Measurements from ENCODE around the gene ACOX2.

ACOX2 gene

DNA sequence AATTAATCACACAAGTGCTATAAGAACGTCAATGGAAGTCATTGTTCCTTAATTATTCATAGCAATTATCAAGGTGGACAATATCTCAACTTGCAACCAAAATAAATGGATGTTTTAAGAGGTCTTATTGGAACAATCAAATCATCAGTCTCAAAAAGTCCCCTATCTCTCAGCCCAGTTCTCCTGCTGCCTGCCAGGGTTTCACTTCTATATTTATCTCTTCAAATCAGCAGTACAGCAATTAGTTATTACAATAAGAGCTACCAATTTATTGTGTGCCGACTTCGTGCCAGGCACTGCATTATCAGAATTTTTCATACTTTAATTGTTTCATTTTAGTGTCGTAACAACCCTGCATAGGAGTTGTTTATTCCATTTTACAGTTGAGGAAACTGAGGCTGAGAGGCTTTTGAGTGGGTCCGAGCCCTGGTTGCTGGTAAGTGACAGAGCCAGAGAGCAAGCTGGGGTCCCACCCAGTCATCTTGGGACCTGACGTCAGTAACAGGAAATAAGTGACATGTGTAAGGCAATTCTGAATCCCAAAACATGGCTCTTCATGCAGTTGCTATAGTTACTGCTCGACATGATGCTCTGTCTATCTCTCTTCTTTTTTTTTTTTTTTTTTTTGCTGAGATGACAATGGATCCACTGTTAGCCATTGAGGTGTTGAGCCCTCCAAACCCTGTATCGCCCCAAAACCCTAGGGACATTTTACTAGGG is 53.9 kb downstream of the ACOX2 start:
- H3K4me1 ChIP-seq (ENCODE audit: insufficient read depth, low read length), result no peaks in the 10 kb centered on the region
- H3K27me3 ChIP-seq (ENCODE audit: insufficient read depth, low read length), result peaks cover 2% of the 10 kb centered on the region
- peaks cover 3% of the 10 kb centered on the region for H3K9me3 ChIP-seq (ENCODE audit: low read length)
- H3K36me3 ChIP-seq (ENCODE audit: insufficient read depth, low read length), result no peaks in the 10 kb centered on the region
- H3K4me3 ChIP-seq (ENCODE audit: low read length), result no peak overlapping the region
- H2AFZ ChIP-seq (ENCODE audit: low read depth, low read length), result no peak overlapping the region

DNA sequence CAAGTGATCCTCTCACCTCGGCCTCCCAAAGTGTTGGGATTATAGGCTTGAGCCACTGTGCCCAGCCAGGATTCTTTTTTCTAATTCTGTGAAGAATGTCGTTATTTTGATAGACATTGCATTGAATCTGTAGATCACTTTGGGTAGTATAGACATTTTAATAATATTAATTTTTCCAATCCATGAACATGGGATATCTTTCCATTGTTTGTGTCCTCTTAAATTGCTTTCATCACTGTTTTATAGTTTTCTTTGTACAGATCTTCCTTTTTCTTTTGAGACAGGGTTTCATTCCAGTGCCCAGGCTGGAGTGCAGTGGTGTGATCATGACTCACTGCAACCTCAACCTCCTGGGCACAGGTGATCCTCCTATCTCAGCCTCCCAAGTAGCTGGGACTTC is 56.7 kb downstream of the ACOX2 start:
- no peak overlapping the region for H2AFZ ChIP-seq (ENCODE audit: low read depth, low read length)
- H3K4me1 ChIP-seq (ENCODE audit: insufficient read depth, low read length), result no peaks in the 10 kb centered on the region
- no peak overlapping the region for H3K4me3 ChIP-seq (ENCODE audit: low read length)
- peaks cover 2% of the 10 kb centered on the region for H3K27me3 ChIP-seq (ENCODE audit: insufficient read depth, low read length)
- H3K36me3 ChIP-seq (ENCODE audit: insufficient read depth, low read length), result no peaks in the 10 kb centered on the region
- H3K9me3 ChIP-seq (ENCODE audit: low read length), result peaks cover 3% of the 10 kb centered on the region

DNA sequence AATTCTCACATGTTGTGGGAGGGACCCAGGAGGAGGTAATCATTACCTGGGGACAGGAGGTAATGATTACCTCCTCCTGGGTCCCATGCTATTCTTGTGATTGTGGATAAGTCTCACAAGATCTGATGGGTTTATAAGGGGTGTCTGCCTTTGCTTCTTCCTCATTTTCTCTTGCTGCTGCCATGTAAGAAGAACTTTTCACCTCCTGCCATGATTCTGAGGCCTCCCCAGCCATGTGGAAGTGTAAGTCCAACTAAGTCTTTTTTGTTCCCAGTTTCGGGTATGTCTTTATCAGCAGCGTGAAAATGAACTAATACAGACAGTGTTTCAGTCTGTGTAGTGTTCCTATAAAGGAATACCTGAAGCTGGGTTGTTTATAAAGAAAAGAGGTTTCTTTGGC is 58.2 kb downstream of the ACOX2 start:
- Histone ChIP-seq H3K4me1 (ENCODE audit: insufficient read depth, low read length) (no peaks in the 10 kb centered on the region), H3K4me3 (ENCODE audit: low read length) (no peak overlapping the region), H3K9me3 (ENCODE audit: low read length) (peaks cover 3% of the 10 kb centered on the region), H3K27me3 (ENCODE audit: insufficient read depth, low read length) (no peaks in the 10 kb centered on the region), H3K36me3 (ENCODE audit: insufficient read depth, low read length) (no peaks in the 10 kb centered on the region), H2AFZ (ENCODE audit: low read depth, low read length) (no peak overlapping the region)

DNA sequence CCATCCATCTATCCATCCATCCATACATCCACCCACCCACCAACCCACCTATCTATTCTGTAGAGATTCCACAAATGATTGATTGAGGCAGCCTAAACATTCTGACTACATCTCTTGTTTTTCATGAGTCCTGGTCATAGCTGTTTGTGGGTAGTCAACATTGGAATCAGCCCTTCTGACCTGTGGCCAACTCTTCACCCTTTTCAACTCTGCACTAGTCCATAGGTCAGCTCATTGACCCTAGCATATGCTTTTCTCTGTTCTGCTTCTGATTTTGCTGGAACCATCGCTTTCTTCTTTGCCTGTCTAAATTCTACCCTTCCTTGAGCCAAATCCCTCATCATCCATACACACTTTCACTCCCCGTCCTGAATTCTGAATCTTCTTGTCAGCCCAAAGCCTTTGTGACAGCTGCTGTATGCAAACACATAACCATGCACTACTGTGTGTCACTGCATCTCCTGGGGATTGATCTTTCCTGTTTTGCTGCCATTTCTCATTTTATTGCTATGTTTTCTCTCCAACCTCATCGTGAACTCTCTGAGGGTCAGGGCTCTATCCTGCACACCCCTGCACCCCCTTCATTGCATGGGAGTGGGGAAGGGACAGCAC is 61.9 kb downstream of the ACOX2 start:
- H3K9me3 ChIP-seq (ENCODE audit: low read length), result peaks cover 3% of the 10 kb centered on the region
- H3K4me1 ChIP-seq (ENCODE audit: insufficient read depth, low read length), result peaks cover 14% of the 10 kb centered on the region
- H3K4me3 ChIP-seq (ENCODE audit: low read length), result no peak overlapping the region
- no peaks in the 10 kb centered on the region for H3K36me3 ChIP-seq (ENCODE audit: insufficient read depth, low read length)
- H2AFZ ChIP-seq (ENCODE audit: low read depth, low read length), result no peak overlapping the region
- no peaks in the 10 kb centered on the region for H3K27me3 ChIP-seq (ENCODE audit: insufficient read depth, low read length)

DNA sequence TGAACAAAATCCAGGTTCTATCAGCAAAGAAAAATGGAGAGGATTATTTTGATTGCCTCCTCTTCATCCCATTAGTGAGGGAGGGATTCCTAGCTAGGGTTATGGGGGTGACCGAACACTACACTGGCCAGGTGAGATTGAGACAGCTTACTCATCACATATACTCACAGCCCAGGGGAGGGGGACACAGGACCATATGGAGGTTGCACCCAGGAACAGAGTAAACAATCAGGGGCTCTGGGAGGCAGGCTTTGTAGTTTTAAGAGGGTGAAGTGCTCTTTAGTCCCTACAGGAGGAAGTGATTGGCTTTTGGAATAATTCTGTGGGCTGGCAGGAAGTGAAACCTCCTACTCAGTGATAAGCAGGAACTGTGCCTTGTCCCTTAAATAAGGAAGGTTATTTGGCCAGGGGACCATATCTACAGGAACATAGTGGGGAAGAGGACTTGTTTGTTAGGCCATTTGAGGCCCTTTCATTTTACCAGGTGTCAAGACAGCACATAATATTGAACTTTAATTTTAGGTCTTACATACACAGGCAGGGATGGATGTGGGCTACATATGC is 62.6 kb downstream of the ACOX2 start:
- Histone ChIP-seq H3K4me1 (ENCODE audit: insufficient read depth, low read length) (peaks cover 14% of the 10 kb centered on the region), H3K36me3 (ENCODE audit: insufficient read depth, low read length) (no peaks in the 10 kb centered on the region), H3K27me3 (ENCODE audit: insufficient read depth, low read length) (no peaks in the 10 kb centered on the region), H2AFZ (ENCODE audit: low read depth, low read length) (no peak overlapping the region), H3K9me3 (ENCODE audit: low read length) (peaks cover 3% of the 10 kb centered on the region), H3K4me3 (ENCODE audit: low read length) (no peak overlapping the region)

DNA sequence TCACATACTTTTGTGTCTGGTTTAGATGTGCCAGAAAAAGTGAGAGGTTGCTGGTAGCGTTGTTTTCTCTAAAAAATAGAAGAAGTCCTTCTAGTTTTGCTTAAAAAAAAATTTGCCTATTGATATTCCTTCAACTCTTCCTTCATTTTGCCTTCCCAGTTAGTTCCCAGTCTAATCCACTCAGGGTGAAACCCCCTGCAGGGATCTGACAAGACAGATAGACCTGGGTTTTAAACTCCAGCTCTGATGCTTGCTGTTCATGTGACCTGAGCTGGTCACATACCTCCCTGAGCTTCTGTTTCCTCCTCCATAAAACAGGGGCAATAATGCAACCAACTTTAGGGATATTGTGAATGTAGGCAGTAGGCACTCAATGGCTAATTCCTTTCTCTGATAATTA is 63.7 kb downstream of the ACOX2 start:
- no peaks in the 10 kb centered on the region for H3K9me3 ChIP-seq (ENCODE audit: low read length)
- no peaks in the 10 kb centered on the region for H3K36me3 ChIP-seq (ENCODE audit: insufficient read depth, low read length)
- no peaks in the 10 kb centered on the region for H3K27me3 ChIP-seq (ENCODE audit: insufficient read depth, low read length)
- peaks cover 14% of the 10 kb centered on the region for H3K4me1 ChIP-seq (ENCODE audit: insufficient read depth, low read length)
- no peak overlapping the region for H2AFZ ChIP-seq (ENCODE audit: low read depth, low read length)
- H3K4me3 ChIP-seq (ENCODE audit: low read length), result no peak overlapping the region

DNA sequence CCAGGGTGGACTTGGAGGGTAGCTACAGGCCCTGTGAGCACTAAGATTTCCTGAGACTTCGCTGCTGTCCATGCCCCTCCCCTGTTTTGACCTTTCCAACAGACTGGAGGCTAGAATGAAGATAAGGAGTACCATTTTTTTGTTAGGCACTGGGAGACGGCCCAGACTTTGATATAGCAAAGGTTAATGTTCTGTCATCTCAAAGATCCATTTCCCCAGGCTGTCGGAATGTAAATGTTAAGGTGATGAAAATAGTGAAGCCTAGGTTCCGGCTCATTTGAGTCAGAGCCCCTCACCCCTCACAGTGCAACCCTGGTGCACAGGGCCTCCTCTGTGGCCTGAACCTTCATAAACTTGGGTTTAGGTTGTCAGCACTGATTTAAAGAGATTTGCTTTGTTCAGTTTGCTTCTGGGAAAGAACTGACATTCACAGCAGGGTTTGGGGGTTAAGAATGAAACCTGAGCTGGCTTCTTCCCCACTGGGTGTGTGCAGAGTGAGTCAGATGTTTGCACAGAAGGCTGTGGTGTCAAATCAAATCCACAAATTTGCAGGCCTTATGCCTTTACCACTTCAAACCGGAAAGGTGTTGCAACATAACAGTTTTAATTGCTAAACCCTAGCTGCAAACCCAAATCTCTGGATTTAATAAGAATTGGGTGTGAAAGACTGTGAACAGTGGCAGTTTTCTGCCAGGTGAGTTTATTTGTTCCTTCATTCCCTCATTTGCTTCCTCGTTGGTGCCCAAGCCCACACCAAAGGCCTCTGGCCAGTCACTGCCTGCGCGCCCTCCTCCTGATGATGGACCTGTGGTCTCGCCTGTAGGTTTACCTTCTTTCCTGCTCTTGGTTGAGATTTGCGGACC is 65.7 kb downstream of the ACOX2 start:
- H3K4me3 ChIP-seq (ENCODE audit: low read length), result no peak overlapping the region

DNA sequence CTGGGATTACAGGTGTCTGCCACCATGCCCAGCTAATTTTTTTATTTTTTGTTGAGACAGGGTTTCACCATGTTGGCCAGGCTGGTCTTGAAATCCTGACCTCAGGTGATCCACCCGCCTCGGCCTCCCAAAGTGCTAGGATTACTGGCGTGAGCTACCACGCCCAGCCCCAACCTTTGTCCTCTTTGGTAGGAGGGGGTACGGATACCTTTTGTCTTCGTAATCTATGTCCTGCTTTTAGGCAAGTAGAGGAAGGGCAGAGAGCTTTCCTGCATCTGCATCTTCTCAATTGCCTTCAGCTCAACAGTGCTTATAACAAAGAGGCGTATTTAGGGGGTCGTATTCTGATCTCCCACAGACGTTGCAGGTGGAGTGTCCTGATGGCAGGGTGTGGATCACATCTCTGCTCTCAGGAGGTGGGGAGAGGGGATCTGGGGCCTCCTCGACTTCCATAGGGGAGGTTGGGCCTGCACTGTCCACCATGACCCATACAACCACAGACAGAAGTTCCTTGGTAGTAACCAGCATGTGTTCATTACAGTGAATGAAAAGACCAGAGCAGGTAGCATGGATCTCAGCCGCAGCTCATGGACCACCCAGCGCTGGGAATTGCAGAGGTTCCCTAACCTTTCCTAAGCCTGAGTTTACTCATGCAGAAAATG is 66.5 kb downstream of the ACOX2 start:
- H3K27me3 ChIP-seq (ENCODE audit: insufficient read depth, low read length), result no peaks in the 10 kb centered on the region
- no peaks in the 10 kb centered on the region for H3K9me3 ChIP-seq (ENCODE audit: low read length)
- peak overlapping the region; percentile 66 for H2AFZ ChIP-seq (ENCODE audit: low read depth, low read length)
- H3K36me3 ChIP-seq (ENCODE audit: insufficient read depth, low read length), result no peaks in the 10 kb centered on the region
- H3K4me1 ChIP-seq (ENCODE audit: insufficient read depth, low read length), result peaks cover 14% of the 10 kb centered on the region
- H3K4me3 ChIP-seq (ENCODE audit: low read length), result no peak overlapping the region

More for the DNA sequence above, 65.7 kb downstream of the ACOX2 start:
- Histone ChIP-seq H3K9me3 (ENCODE audit: low read length) (no peaks in the 10 kb centered on the region), H3K4me1 (ENCODE audit: insufficient read depth, low read length) (peaks cover 14% of the 10 kb centered on the region), H3K36me3 (ENCODE audit: insufficient read depth, low read length) (no peaks in the 10 kb centered on the region), H3K27me3 (ENCODE audit: insufficient read depth, low read length) (no peaks in the 10 kb centered on the region), H2AFZ (ENCODE audit: low read depth, low read length) (peak overlapping the region; percentile 66)

DNA sequence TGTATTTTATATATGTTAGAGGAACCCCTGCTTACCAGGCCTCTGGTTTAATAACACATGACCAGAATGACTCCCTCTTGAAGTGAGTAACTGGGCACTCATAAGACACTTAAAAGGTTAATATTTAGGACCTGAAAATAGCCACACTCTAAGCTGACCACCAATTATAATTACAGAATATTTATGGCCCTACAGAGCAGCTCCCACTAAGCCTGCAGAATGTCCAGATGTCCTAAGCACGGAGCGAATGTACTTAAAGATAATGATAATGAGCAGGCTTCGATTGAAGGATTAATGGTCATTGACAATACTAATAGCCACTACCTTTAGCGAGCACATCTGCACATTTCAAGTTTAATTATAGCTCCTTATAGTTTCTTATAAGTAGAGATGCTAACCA is 67.9 kb downstream of the ACOX2 start:
- Histone ChIP-seq H2AFZ (ENCODE audit: low read depth, low read length) (no peak overlapping the region), H3K27me3 (ENCODE audit: insufficient read depth, low read length) (no peaks in the 10 kb centered on the region), H3K9me3 (ENCODE audit: low read length) (no peaks in the 10 kb centered on the region), H3K4me1 (ENCODE audit: insufficient read depth, low read length) (peaks cover 14% of the 10 kb centered on the region), H3K4me3 (ENCODE audit: low read length) (no peak overlapping the region), H3K36me3 (ENCODE audit: insufficient read depth, low read length) (no peaks in the 10 kb centered on the region)

DNA sequence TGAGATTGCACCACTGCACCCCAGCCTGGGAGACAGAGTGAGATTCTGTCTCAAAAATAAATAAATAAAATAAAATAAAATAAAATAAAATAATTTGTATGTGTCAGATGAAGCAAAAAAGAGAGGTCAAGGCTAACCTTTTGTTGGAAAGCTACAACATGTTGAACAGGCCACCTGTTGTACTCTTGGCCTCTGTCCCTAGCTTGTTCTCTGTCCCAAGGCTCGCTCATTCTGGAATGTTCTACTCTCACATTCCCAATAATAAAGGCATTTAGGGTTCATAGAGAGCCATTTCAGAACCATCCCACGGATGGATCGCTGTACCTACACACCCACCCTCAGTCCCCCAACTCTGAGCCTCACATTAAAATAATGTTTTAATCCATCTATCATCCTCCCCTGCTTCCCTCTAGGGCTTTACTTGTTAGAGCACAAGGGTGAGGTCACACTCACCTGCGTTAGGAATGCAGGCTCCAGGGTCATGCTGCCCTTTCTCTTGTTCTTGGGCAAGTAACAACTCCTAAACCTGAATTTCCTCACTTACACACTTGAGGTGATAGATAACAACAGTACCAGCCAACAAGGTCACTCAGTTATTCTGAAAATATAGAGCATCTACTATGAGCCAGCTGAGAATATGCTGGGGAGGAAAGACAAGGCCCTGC is 70.0 kb downstream of the ACOX2 start:
- peaks cover 17% of the 10 kb centered on the region for H3K4me1 ChIP-seq (ENCODE audit: insufficient read depth, low read length)
- H3K4me3 ChIP-seq (ENCODE audit: low read length), result no peak overlapping the region
- H3K27me3 ChIP-seq (ENCODE audit: insufficient read depth, low read length), result no peaks in the 10 kb centered on the region
- no peaks in the 10 kb centered on the region for H3K36me3 ChIP-seq (ENCODE audit: insufficient read depth, low read length)
- no peak overlapping the region for H2AFZ ChIP-seq (ENCODE audit: low read depth, low read length)
- no peaks in the 10 kb centered on the region for H3K9me3 ChIP-seq (ENCODE audit: low read length)

DNA sequence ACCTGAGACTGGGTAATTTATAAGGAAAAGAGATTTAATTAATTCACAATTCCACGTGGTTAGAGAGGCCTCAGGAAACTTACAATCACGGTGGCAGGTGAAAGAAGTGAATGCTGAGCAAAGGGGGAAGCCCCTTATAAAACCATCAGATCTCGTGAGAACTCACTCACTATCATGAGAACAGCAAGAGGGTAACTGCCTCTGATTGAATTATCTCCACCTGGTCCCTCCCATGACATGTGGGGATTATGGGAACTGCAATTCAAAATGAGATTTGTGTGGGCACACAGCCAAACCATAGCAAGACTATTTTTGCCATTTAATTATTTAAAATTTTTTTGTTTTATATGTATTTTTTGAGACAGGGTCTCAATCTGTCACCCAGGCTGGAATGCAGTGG is 72.1 kb downstream of the ACOX2 start:
- Histone ChIP-seq H3K4me3 (ENCODE audit: low read length) (no peak overlapping the region), H3K4me1 (ENCODE audit: insufficient read depth, low read length) (peaks cover 3% of the 10 kb centered on the region), H3K9me3 (ENCODE audit: low read length) (no peaks in the 10 kb centered on the region), H3K27me3 (ENCODE audit: insufficient read depth, low read length) (no peaks in the 10 kb centered on the region), H3K36me3 (ENCODE audit: insufficient read depth, low read length) (no peaks in the 10 kb centered on the region), H2AFZ (ENCODE audit: low read depth, low read length) (no peak overlapping the region)

DNA sequence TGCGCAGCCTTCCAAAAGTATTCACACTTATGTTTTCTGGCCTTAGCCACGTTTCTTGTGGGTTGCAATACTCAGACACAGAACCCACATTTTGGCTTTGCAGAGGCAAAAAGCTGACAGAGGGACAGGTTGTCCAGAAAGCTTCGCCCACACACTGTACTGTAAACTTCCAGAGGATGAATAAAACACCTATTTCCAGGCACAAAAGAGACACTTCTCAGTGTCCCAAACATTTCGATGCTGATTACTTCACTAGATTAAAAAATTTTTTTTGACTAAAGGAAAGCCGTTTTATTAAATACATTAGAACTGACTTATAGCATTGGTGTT is 73.1 kb downstream of the ACOX2 start:
- no peaks in the 10 kb centered on the region for H3K27me3 ChIP-seq (ENCODE audit: insufficient read depth, low read length)

More for the DNA sequence above, 73.1 kb downstream of the ACOX2 start:
- no peaks in the 10 kb centered on the region for H3K9me3 ChIP-seq (ENCODE audit: low read length)
- H3K4me1 ChIP-seq (ENCODE audit: insufficient read depth, low read length), result peaks cover 3% of the 10 kb centered on the region
- no peak overlapping the region for H2AFZ ChIP-seq (ENCODE audit: low read depth, low read length)
- H3K4me3 ChIP-seq (ENCODE audit: low read length), result no peak overlapping the region
- H3K36me3 ChIP-seq (ENCODE audit: insufficient read depth, low read length), result no peaks in the 10 kb centered on the region

All from neuron (in vitro differentiated cells).